Mucosa of stomach (tissue), 1 donor: ENCODE measurements around the gene GVQW3.

Source experiments
- H3K27me3 ChIP-seq: one replicate; pipeline ENCODE4 v1.7.0; 2013; ENCODE audit warnings: mild to moderate bottlenecking, low read length; ENCODE audit not compliant: control insufficient read depth, insufficient read depth
- H3K36me3 ChIP-seq: one replicate; pipeline ENCODE4 v1.7.0; 2013; ENCODE audit warnings: low read length; ENCODE audit not compliant: control insufficient read depth, insufficient read depth
- H3K4me1 ChIP-seq: one replicate; pipeline ENCODE4 v1.7.0; 2013; ENCODE audit warnings: mild to moderate bottlenecking, low read length; ENCODE audit not compliant: control insufficient read depth, insufficient read depth
- H3K4me3 ChIP-seq: one replicate; pipeline ENCODE4 v1.7.0; 2013; ENCODE audit warnings: low read length
- H3K9ac ChIP-seq: one replicate; pipeline ENCODE4 v1.7.0; 2013; ENCODE audit warnings: mild to moderate bottlenecking, low read length, moderate library complexity
- H3K9me3 ChIP-seq: one replicate; pipeline ENCODE4 v1.7.0; 2013; ENCODE audit warnings: mild to moderate bottlenecking, low read length, moderate library complexity; ENCODE audit not compliant: control insufficient read depth
- donor health status: Pancreatic carcinoma.

Gene GVQW3

GRCh38 chr11:76424379-76424778 is 43.3 kb downstream of the GVQW3 start:
- no peak overlapping the region for H3K9ac ChIP-seq
- no peaks in the 10 kb centered on the region for H3K4me1 ChIP-seq
- H3K4me3 ChIP-seq: no peak overlapping the region
- H3K27me3 ChIP-seq: peaks cover 5% of the 10 kb centered on the region
- H3K36me3 ChIP-seq: no peaks in the 10 kb centered on the region
- H3K9me3 ChIP-seq: no peaks in the 10 kb centered on the region

GRCh38 chr11:76424891-76425290 is 43.8 kb downstream of the GVQW3 start:
- no peaks in the 10 kb centered on the region for H3K36me3 ChIP-seq
- H3K9me3 ChIP-seq: no peaks in the 10 kb centered on the region
- H3K4me3 ChIP-seq: no peak overlapping the region
- no peak overlapping the region for H3K9ac ChIP-seq
- no peaks in the 10 kb centered on the region for H3K4me1 ChIP-seq
- H3K27me3 ChIP-seq: peaks cover 5% of the 10 kb centered on the region

GRCh38 chr11:76426660-76427059 is 45.5 kb downstream of the GVQW3 start:
- H3K27me3 ChIP-seq: peaks cover 5% of the 10 kb centered on the region
- H3K4me3 ChIP-seq: no peak overlapping the region
- H3K36me3 ChIP-seq: no peaks in the 10 kb centered on the region
- no peaks in the 10 kb centered on the region for H3K9me3 ChIP-seq
- no peaks in the 10 kb centered on the region for H3K4me1 ChIP-seq
- no peak overlapping the region for H3K9ac ChIP-seq

- H3K9ac ChIP-seq: no peak overlapping the region
- no peaks in the 10 kb centered on the region for H3K27me3 ChIP-seq
- H3K4me1 ChIP-seq: no peaks in the 10 kb centered on the region
- H3K36me3 ChIP-seq: no peaks in the 10 kb centered on the region
- H3K4me3 ChIP-seq: no peak overlapping the region
- H3K9me3 ChIP-seq: no peaks in the 10 kb centered on the region
Observed at GRCh38 chr11:76436020-76436419, 54.9 kb downstream of the GVQW3 start.

GRCh38 chr11:76443268-76443980 is 62.3 kb downstream of the GVQW3 start:
- H3K4me1 ChIP-seq: peaks cover 7% of the 10 kb centered on the region
- no peaks in the 10 kb centered on the region for H3K27me3 ChIP-seq
- H3K9me3 ChIP-seq: no peaks in the 10 kb centered on the region
- H3K36me3 ChIP-seq: no peaks in the 10 kb centered on the region
- H3K9ac ChIP-seq: peak overlapping the region; percentile 97
- peak overlapping the region; percentile 100 for H3K4me3 ChIP-seq

- H3K4me1 ChIP-seq: peaks cover 7% of the 10 kb centered on the region
- no peaks in the 10 kb centered on the region for H3K27me3 ChIP-seq
- peak overlapping the region; percentile 97 for H3K9ac ChIP-seq
- H3K4me3 ChIP-seq: peak overlapping the region; percentile 100
- H3K9me3 ChIP-seq: no peaks in the 10 kb centered on the region
- H3K36me3 ChIP-seq: no peaks in the 10 kb centered on the region
Observed at GRCh38 chr11:76444065-76444383, 62.9 kb downstream of the GVQW3 start.

- no peaks in the 10 kb centered on the region for H3K36me3 ChIP-seq
- H3K4me3 ChIP-seq: peak within 1 kb of the TSS; percentile 100
- H3K9me3 ChIP-seq: no peaks in the 10 kb centered on the region
- H3K4me1 ChIP-seq: peaks cover 7% of the 10 kb centered on the region
- no peaks in the 10 kb centered on the region for H3K27me3 ChIP-seq
- peak within 1 kb of the TSS; percentile 97 for H3K9ac ChIP-seq
Observed at GRCh38 chr11:76444384-76445120, 63.4 kb downstream of the GVQW3 start, which contains the start of gene EMSY. EMSY (plus strand) TSS chr11:76445018; CDS start chr11:76446939, 1,921 bp downstream.

- Histone ChIP-seq H3K27me3 (no peaks in the 10 kb centered on the region), H3K36me3 (no peaks in the 10 kb centered on the region), H3K9ac (peak overlapping the region; percentile 94), H3K9me3 (no peaks in the 10 kb centered on the region), H3K4me1 (peaks cover 7% of the 10 kb centered on the region), H3K4me3 (peak overlapping the region; percentile 100)
Observed at GRCh38 chr11:76445121-76446084, 64.3 kb downstream of the GVQW3 start.

GRCh38 chr11:76448506-76448905 is 67.4 kb downstream of the GVQW3 start:
- Histone ChIP-seq H3K9ac (no peak overlapping the region), H3K9me3 (no peaks in the 10 kb centered on the region), H3K4me3 (no peak overlapping the region), H3K27me3 (no peaks in the 10 kb centered on the region), H3K4me1 (peaks cover 3% of the 10 kb centered on the region), H3K36me3 (no peaks in the 10 kb centered on the region)

GRCh38 chr11:76453248-76453647 is 72.1 kb downstream of the GVQW3 start:
- Histone ChIP-seq H3K36me3 (no peaks in the 10 kb centered on the region), H3K9me3 (no peaks in the 10 kb centered on the region), H3K9ac (no peak overlapping the region), H3K4me1 (no peaks in the 10 kb centered on the region), H3K27me3 (no peaks in the 10 kb centered on the region), H3K4me3 (no peak overlapping the region)

- no peaks in the 10 kb centered on the region for H3K4me1 ChIP-seq
- H3K9ac ChIP-seq: no peak overlapping the region
- no peaks in the 10 kb centered on the region for H3K27me3 ChIP-seq
- H3K36me3 ChIP-seq: no peaks in the 10 kb centered on the region
- H3K9me3 ChIP-seq: no peaks in the 10 kb centered on the region
- no peak overlapping the region for H3K4me3 ChIP-seq
Observed at GRCh38 chr11:76455331-76455730, 74.2 kb downstream of the GVQW3 start.

GRCh38 chr11:76455931-76456330 is 74.8 kb downstream of the GVQW3 start:
- Histone ChIP-seq H3K27me3 (no peaks in the 10 kb centered on the region), H3K9ac (no peak overlapping the region), H3K36me3 (no peaks in the 10 kb centered on the region), H3K4me1 (no peaks in the 10 kb centered on the region), H3K9me3 (no peaks in the 10 kb centered on the region), H3K4me3 (no peak overlapping the region)
